Parathyroid adenoma (tissue), 2 donors: ENCODE results near the gene BMPER.

Experiments
- H2AFZ ChIP-seq: fragments of 300-600 bp; sonication (generic); one replicate; pipeline ENCODE4 v1.7.0; 2017; ENCODE audit warnings: antibody characterized with exemption, mild to moderate bottlenecking
- H3K27ac ChIP-seq: fragments of 300-600 bp; sonication (generic); one replicate; pipeline ENCODE4 v1.7.0; 2017
- H3K27me3 ChIP-seq: fragments of 300-600 bp; sonication (generic); one replicate; pipeline ENCODE4 v1.7.0; 2017; ENCODE audit warnings: low read length; ENCODE audit not compliant: control insufficient read depth, insufficient read depth
- H3K36me3 ChIP-seq: fragments of 300-600 bp; sonication (generic); one replicate; pipeline ENCODE4 v1.7.0; 2017; ENCODE audit warnings: low read length; ENCODE audit not compliant: control insufficient read depth, insufficient read depth
- H3K4me1 ChIP-seq: fragments of 300-600 bp; sonication (generic); one replicate; pipeline ENCODE4 v1.7.0; 2017; ENCODE audit warnings: control low read depth
- H3K4me2 ChIP-seq: fragments of 300-600 bp; sonication (generic); one replicate; pipeline ENCODE4 v1.7.0; 2017; ENCODE audit warnings: low read length
- H3K4me3 ChIP-seq: fragments of 300-600 bp; sonication (generic); one replicate; pipeline ENCODE4 v1.7.0; 2017; ENCODE audit warnings: low read depth, low read length
- H3K79me2 ChIP-seq: fragments of 300-600 bp; sonication (generic); one replicate; pipeline ENCODE4 v1.7.0; 2017; ENCODE audit warnings: control low read depth
- H3K9ac ChIP-seq: fragments of 300-600 bp; sonication (generic); one replicate; pipeline ENCODE4 v1.7.0; 2017; ENCODE audit warnings: mild to moderate bottlenecking
- H3K9me3 ChIP-seq: fragments of 300-600 bp; sonication (generic); one replicate; pipeline ENCODE4 v1.7.0; 2017; ENCODE audit warnings: low read length; ENCODE audit not compliant: control insufficient read depth
- CTCF ChIP-seq: fragments of 300-600 bp; sonication (generic); IDR thresholded peaks from one replicate; pipeline ENCODE4 v1.7.0; 2017; ENCODE audit warnings: antibody characterized with exemption, mild to moderate bottlenecking
- donor health status: primary hyperparathyroidism.

Gene BMPER

GRCh38 chr7:34062826-34063225 lies 157.5 kb downstream of the BMPER start:
- TF ChIP-seq CTCF = no peak
- Histone ChIP-seq H3K79me2 (no peaks in the 10 kb centered on the region), H3K27ac (no peak overlapping the region), H3K9me3 (no peaks in the 10 kb centered on the region), H2AFZ (no peak overlapping the region), H3K4me2 (no peak overlapping the region), H3K4me3 (no peak overlapping the region), H3K36me3 (no peaks in the 10 kb centered on the region), H3K9ac (no peak overlapping the region), H3K4me1 (peaks cover 3% of the 10 kb centered on the region), H3K27me3 (no peaks in the 10 kb centered on the region)

- Histone ChIP-seq H3K27ac (no peak overlapping the region), H2AFZ (no peak overlapping the region), H3K79me2 (no peaks in the 10 kb centered on the region), H3K9me3 (no peaks in the 10 kb centered on the region), H3K27me3 (no peaks in the 10 kb centered on the region), H3K4me3 (no peak overlapping the region), H3K36me3 (no peaks in the 10 kb centered on the region), H3K4me1 (peaks cover 3% of the 10 kb centered on the region), H3K9ac (no peak overlapping the region), H3K4me2 (no peak overlapping the region)
- TF ChIP-seq CTCF = no peak
Observed at GRCh38 chr7:34064519-34065158, 159.3 kb downstream of the BMPER start.

- TF ChIP-seq CTCF = no peak
- no peaks in the 10 kb centered on the region for H3K79me2 ChIP-seq
- H3K9ac ChIP-seq = no peak overlapping the region
- H3K4me1 ChIP-seq = peaks cover under 1% of the 10 kb centered on the region
- H2AFZ ChIP-seq = no peak overlapping the region
- H3K4me3 ChIP-seq = no peak overlapping the region
- no peak overlapping the region for H3K4me2 ChIP-seq
- H3K9me3 ChIP-seq = no peaks in the 10 kb centered on the region
- no peaks in the 10 kb centered on the region for H3K27me3 ChIP-seq
- H3K36me3 ChIP-seq = no peaks in the 10 kb centered on the region
- no peak overlapping the region for H3K27ac ChIP-seq
Observed at GRCh38 chr7:34066411-34066810, 161.1 kb downstream of the BMPER start.

GRCh38 chr7:34067005-34067778 lies 161.9 kb downstream of the BMPER start:
- H3K9me3 ChIP-seq = no peaks in the 10 kb centered on the region
- H3K4me3 ChIP-seq = no peak overlapping the region
- no peak overlapping the region for H2AFZ ChIP-seq
- no peaks in the 10 kb centered on the region for H3K4me1 ChIP-seq
- H3K79me2 ChIP-seq = no peaks in the 10 kb centered on the region
- H3K36me3 ChIP-seq = no peaks in the 10 kb centered on the region
- H3K27me3 ChIP-seq = no peaks in the 10 kb centered on the region
- no peak overlapping the region for H3K9ac ChIP-seq
- no peak overlapping the region for H3K4me2 ChIP-seq
- no peak overlapping the region for H3K27ac ChIP-seq
- no peak for TF ChIP-seq CTCF
